Activated T-helper 2 cell treated with anti-CD3 and anti-CD28 coated beads, Interferon-gamma antibody, Interleukin-2, Interleukin-4, amounts not matched to agents 10 μg/mL and 5 μg/mL and 100 μg/mL, durations not matched to agents 14 hours and 24 hours and 36 hours (primary cell): Measurements from ENCODE around the gene XAF1. TPM values are rescaled to one million over a fixed set of nuclear protein-coding genes. Genes with fewer than 3 reads are reported as not detected.
"Not testable (repeated sequence)": the region's sequence is repeated elsewhere in the genome, so short reads cannot be mapped to it uniquely, and the experiment has no call there.

Experiments used
- DNase-seq: peaks from one replicate; pipeline ENCODE4 v3.0.0; 2021; ENCODE audit warnings: low spot score
- H3K27ac Mint-ChIP-seq: one replicate; pipeline ENCODE4 v1.8.0; 2021; ENCODE audit warnings: mixed read lengths
- H3K27me3 Mint-ChIP-seq: one replicate; pipeline ENCODE4 v1.8.0; 2021; ENCODE audit warnings: low read depth, mixed read lengths
- H3K36me3 Mint-ChIP-seq: one replicate; pipeline ENCODE4 v1.8.0; 2021; ENCODE audit warnings: low read depth, mixed read lengths
- H3K4me1 Mint-ChIP-seq: one replicate; pipeline ENCODE4 v1.8.0; 2021; ENCODE audit warnings: low read depth, mixed read lengths
- H3K4me3 Mint-ChIP-seq: one replicate; pipeline ENCODE4 v1.8.0; 2021; ENCODE audit warnings: low read depth, mild to moderate bottlenecking, moderate library complexity, mixed read lengths
- H3K9me3 Mint-ChIP-seq: one replicate; pipeline ENCODE4 v1.8.0; 2021; ENCODE audit warnings: mixed read lengths
- intact Hi-C: fragments of 100-400 bp; cut with micrococcal nuclease; formaldehyde crosslinking; loops from one replicate; pipeline ENCODE4 v1.15.1; 2023
- total RNA-seq: library from RNA; stranded (reverse); gene quantifications from 2 replicates; pipeline ENCODE4 v1.2.3, GENCODE V29; 2022

Gene XAF1
- total RNA-seq, 1 donor from 2014 or later, result 18.6 TPM

DNA sequence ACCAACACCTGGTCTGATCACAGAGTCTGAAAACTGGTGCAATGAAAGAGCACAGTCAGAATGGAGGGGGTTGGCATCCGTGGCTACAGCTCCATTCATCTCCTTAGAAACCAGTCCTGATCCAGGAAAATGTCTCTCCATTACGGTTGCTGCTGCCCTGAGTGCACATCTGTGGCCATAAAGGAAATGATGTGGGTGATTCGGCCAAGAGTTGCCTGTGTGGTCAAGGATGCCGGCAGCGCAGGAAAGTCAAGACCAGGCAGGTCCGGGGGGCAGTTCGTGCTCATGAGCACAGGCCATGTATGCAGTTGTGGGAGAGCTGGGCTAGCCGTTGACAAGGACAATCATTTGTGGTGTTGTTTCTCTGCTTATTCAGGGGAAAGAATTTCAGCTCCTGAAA is 5.9 kb downstream of the XAF1 start:
- no peak overlapping the region for H3K27ac Mint-ChIP-seq
- peaks cover 96% of the 10 kb centered on the region for H3K36me3 Mint-ChIP-seq
- no peaks in the 10 kb centered on the region for H3K27me3 Mint-ChIP-seq
- intact Hi-C loops, result no loop called here
- H3K4me1 Mint-ChIP-seq, result peaks cover 23% of the 10 kb centered on the region
- H3K9me3 Mint-ChIP-seq, result peaks cover 19% of the 10 kb centered on the region
- no peak for DNase-seq
- no peak overlapping the region for H3K4me3 Mint-ChIP-seq

DNA sequence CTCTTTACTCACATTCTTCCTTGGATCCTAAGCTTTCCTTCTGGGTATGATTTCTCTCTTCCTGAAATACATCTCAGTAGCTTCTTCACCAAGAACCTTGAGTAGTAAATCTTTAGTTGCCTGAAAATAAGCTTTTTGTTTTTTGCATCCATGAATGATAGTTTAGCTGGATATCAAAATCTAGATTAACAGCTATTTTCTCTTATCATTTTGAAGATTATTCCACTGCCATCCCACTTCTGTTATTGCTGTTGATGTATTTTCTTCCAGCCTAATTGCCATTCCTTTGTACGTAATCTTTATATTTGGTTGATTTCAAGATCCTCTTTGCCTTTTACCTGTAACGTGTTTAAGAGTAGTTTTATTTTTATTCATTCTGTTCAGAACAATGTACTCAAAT is 12.6 kb downstream of the XAF1 start:
- Mint-ChIP-seq H3K36me3 (peaks cover 100% of the 10 kb centered on the region), H3K9me3 (peaks cover 75% of the 10 kb centered on the region), H3K4me1 (no peaks in the 10 kb centered on the region), H3K27me3 (no peaks in the 10 kb centered on the region), H3K4me3 (no peak overlapping the region), H3K27ac (no peak overlapping the region)
- no peak for DNase-seq
- intact Hi-C loops, result no loop called here

GRCh38 chr17:6772016-6772415 is 16.2 kb downstream of the XAF1 start:
- Mint-ChIP-seq H3K27ac (no peak overlapping the region), H3K27me3 (peaks cover 13% of the 10 kb centered on the region), H3K36me3 (peaks cover 86% of the 10 kb centered on the region), H3K4me1 (no peaks in the 10 kb centered on the region), H3K9me3 (peaks cover 74% of the 10 kb centered on the region), H3K4me3 (no peak overlapping the region)
- no peak for DNase-seq
- intact Hi-C loops, result no loop called here

GRCh38 chr17:6774906-6775305 is 19.1 kb downstream of the XAF1 start:
- H3K4me1 Mint-ChIP-seq, H3K4me3 Mint-ChIP-seq, DNase-seq, H3K27ac Mint-ChIP-seq, intact Hi-C loops: not testable (repeated sequence)
- peaks cover 18% of the 10 kb centered on the region for H3K27me3 Mint-ChIP-seq
- H3K36me3 Mint-ChIP-seq, result peaks cover 60% of the 10 kb centered on the region
- H3K9me3 Mint-ChIP-seq, result peaks cover 65% of the 10 kb centered on the region

- intact Hi-C loops, result no loop called here
Measured at GRCh38 chr17:6775871-6776405, 20.1 kb downstream of the XAF1 start, which contains the start of gene FBXO39. Gene FBXO39 (plus strand): TSS chr17:6776215. CDS start chr17:6779869, 3,654 bp downstream.

GRCh38 chr17:6779411-6779810 is 23.6 kb downstream of the XAF1 start:
- H3K27me3 Mint-ChIP-seq, result peaks cover 39% of the 10 kb centered on the region
- peaks cover 60% of the 10 kb centered on the region for H3K9me3 Mint-ChIP-seq

More at GRCh38 chr17:6775871-6776405, 20.1 kb downstream of the XAF1 start, which contains the start of gene FBXO39:
- H3K27me3 Mint-ChIP-seq, result peaks cover 18% of the 10 kb centered on the region
- no peaks in the 10 kb centered on the region for H3K4me1 Mint-ChIP-seq
- DNase-seq, result no peak
- peaks cover 49% of the 10 kb centered on the region for H3K36me3 Mint-ChIP-seq
- no peak within 1 kb of the TSS for H3K27ac Mint-ChIP-seq
- no peak within 1 kb of the TSS for H3K4me3 Mint-ChIP-seq
- peaks cover 62% of the 10 kb centered on the region for H3K9me3 Mint-ChIP-seq

GRCh38 chr17:6780001-6780400 is 24.2 kb downstream of the XAF1 start:
- intact Hi-C loops, result no loop called here
- Mint-ChIP-seq H3K36me3 (peaks cover 21% of the 10 kb centered on the region), H3K9me3 (peaks cover 60% of the 10 kb centered on the region), H3K4me3 (no peak overlapping the region), H3K27ac (no peak overlapping the region), H3K27me3 (peaks cover 37% of the 10 kb centered on the region), H3K4me1 (no peaks in the 10 kb centered on the region)
- DNase-seq, result no peak

More at GRCh38 chr17:6779411-6779810, 23.6 kb downstream of the XAF1 start:
- intact Hi-C loops, result no loop called here
- Mint-ChIP-seq H3K36me3 (peaks cover 27% of the 10 kb centered on the region), H3K27ac (no peak overlapping the region), H3K4me1 (no peaks in the 10 kb centered on the region), H3K4me3 (no peak overlapping the region)
- no peak for DNase-seq

GRCh38 chr17:6780886-6781285 is 25.0 kb downstream of the XAF1 start:
- intact Hi-C loops, result no loop called here

GRCh38 chr17:6782244-6782643 is 26.4 kb downstream of the XAF1 start:
- intact Hi-C loops, result no loop called here
- H3K9me3 Mint-ChIP-seq, result peaks cover 65% of the 10 kb centered on the region
- H3K36me3 Mint-ChIP-seq, result peaks cover 16% of the 10 kb centered on the region

More at GRCh38 chr17:6780886-6781285, 25.0 kb downstream of the XAF1 start:
- Mint-ChIP-seq H3K4me3 (no peak overlapping the region), H3K27me3 (peaks cover 42% of the 10 kb centered on the region), H3K27ac (no peak overlapping the region), H3K36me3 (peaks cover 21% of the 10 kb centered on the region), H3K4me1 (no peaks in the 10 kb centered on the region), H3K9me3 (peaks cover 66% of the 10 kb centered on the region)
- DNase-seq, result no peak

DNA sequence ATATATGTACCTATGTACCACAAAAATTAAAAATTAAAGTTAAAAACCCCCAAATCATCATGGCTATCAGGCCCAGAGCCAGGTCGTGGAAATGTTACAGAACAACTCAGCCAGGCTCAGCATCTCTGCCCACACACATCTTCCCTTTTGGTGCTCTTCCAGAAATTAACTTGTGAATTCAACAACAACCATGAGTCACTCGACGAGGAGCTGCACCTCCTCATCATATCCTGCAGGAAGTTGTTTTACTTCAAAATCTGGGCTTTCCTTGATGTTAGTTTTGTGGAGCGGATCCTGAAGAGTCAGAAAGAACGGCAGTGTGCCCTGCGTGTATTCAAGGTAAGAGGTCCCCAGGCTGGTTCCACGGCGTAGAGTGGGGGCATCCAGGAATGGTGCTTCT is 30.8 kb downstream of the XAF1 start:
- Mint-ChIP-seq H3K27ac (no peak overlapping the region), H3K36me3 (peaks cover 15% of the 10 kb centered on the region), H3K4me3 (no peak overlapping the region), H3K9me3 (peaks cover 46% of the 10 kb centered on the region), H3K4me1 (no peaks in the 10 kb centered on the region), H3K27me3 (peaks cover 65% of the 10 kb centered on the region)
- no peak for DNase-seq
- intact Hi-C loops, result no loop called here

More at GRCh38 chr17:6782244-6782643, 26.4 kb downstream of the XAF1 start:
- no peak for DNase-seq
- Mint-ChIP-seq H3K27ac (no peak overlapping the region), H3K4me3 (no peak overlapping the region), H3K27me3 (peaks cover 45% of the 10 kb centered on the region), H3K4me1 (no peaks in the 10 kb centered on the region)

- Mint-ChIP-seq H3K27ac (no peak overlapping the region), H3K9me3 (peaks cover 40% of the 10 kb centered on the region), H3K4me1 (no peaks in the 10 kb centered on the region), H3K4me3 (no peak overlapping the region), H3K36me3 (peaks cover 9% of the 10 kb centered on the region), H3K27me3 (peaks cover 61% of the 10 kb centered on the region)
- DNase-seq, result no peak
- intact Hi-C loops, result no loop called here
Measured at GRCh38 chr17:6787081-6787693, 31.3 kb downstream of the XAF1 start.

DNA sequence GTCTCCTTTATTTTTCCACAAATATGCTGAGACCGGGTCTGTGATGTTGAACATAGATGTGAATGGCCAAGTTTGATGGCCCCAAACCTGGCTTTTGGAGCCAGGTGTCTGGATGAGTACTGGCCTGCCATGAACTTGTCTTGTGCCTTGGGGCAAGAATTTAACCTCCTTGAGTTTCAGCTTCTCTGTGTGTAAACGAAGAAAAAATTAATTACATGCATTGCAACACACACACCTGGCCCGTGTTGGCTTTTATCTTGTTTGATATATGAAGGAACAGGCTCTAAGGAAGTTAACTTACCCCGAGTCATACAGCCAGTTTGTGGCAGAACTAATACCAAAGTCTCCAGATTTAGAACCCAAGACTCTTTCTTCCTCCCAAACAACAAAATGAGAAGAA is 33.3 kb downstream of the XAF1 start:
- H3K9me3 Mint-ChIP-seq, result peaks cover 20% of the 10 kb centered on the region
- no peak for DNase-seq
- H3K4me1 Mint-ChIP-seq, result peaks cover 5% of the 10 kb centered on the region
- no peak overlapping the region for H3K4me3 Mint-ChIP-seq
- peaks cover 48% of the 10 kb centered on the region for H3K27me3 Mint-ChIP-seq
- H3K36me3 Mint-ChIP-seq, result peaks cover 3% of the 10 kb centered on the region
- H3K27ac Mint-ChIP-seq, result no peak overlapping the region
- intact Hi-C loops, result no loop called here

DNA sequence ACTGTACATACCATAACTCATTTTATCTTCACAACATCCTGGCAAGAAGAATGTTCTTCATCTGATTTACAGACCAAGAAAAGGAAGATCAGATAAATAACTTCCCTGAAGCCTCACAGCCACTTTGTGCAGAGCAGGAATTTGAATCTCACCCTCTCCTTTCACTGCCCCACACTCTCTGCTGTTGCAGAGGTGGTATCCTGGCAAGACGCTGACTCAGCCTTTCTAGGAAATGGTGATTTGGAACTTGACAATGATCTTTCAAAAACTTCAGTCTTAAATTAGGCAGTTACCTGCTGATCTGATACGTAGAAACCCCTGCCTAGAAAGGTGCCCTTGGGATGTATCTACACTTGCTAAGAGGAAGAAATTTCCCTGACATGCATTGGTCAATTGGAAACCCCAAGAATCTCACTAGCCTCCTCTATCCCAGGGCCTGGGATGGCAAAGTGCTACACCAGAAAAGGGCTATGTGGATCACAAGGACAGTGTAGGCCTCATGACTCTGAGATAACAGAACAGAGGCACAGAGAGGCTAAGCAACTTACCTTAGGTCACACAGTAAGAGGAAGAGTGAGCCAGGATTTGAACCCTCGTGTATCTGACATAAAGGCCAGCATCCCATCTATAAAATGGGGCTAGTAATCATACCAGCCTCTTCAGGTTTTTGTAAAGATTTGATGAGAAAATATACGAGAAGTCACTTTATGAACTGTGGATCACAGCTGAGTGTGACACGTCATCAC is 38.1 kb downstream of the XAF1 start:
- intact Hi-C loops, result no loop called here
- Mint-ChIP-seq H3K9me3 (no peaks in the 10 kb centered on the region), H3K4me1 (peaks cover 5% of the 10 kb centered on the region), H3K4me3 (no peak overlapping the region), H3K36me3 (no peaks in the 10 kb centered on the region), H3K27ac (no peak overlapping the region), H3K27me3 (peaks cover 35% of the 10 kb centered on the region)
- no peak for DNase-seq
